GM12891 (cell line): ENCODE data around the gene JMY.

ENCODE experiments used
- POLR2A ChIP-seq: IDR thresholded peaks from 2 replicates; pipeline ENCODE4 v1.6.1; 2011; ENCODE audit warnings: low read depth, low read length, control low read depth
- POLR2AphosphoS5 ChIP-seq: IDR thresholded peaks from 2 replicates; pipeline ENCODE4 v1.6.1; 2011; ENCODE audit warnings: low read depth, low read length, control low read depth
- TAF1 ChIP-seq: IDR thresholded peaks from 2 replicates; pipeline ENCODE4 v1.6.1; 2011; ENCODE audit warnings: low read depth, low read length, control low read depth

- TF ChIP-seq TAF1 = no peak
- TF ChIP-seq POLR2A = no peak
- no peak for TF ChIP-seq POLR2AphosphoS5
Observed at GRCh38 chr5:79285833-79286232, 49.9 kb downstream of the JMY start.
